Calu3 (cell line): Measurements from ENCODE around the gene IGF1R. TPM values are rescaled to one million over a fixed set of nuclear protein-coding genes. Genes with fewer than 3 reads are reported as not detected.

Experiments used
- BruUV-seq: library from RNA; stranded (reverse); fragments of 400-500 nt; replicated peaks from 2 replicates; lab custom pipeline; 2021; lab: Mats Ljungman, UMichigan
- CTCF ChIA-PET: fragments of 300-600 bp; sonication (Branson Sonifier 250); formaldehyde crosslinking; loops from one replicate; lab custom pipeline; 2022; ENCODE audit warnings: antibody characterized with exemption; lab: Charles Lee
- DNase-seq: peaks from one replicate; pipeline ENCODE4 v3.0.0; 2022
- H3K27ac Mint-ChIP-seq: one replicate; pipeline ENCODE4 v1.8.0; 2022; ENCODE audit warnings: mixed read lengths; ENCODE audit not compliant: unreplicated experiment
- H3K27me3 Mint-ChIP-seq: one replicate; pipeline ENCODE4 v1.8.0; 2022; ENCODE audit warnings: mixed read lengths; ENCODE audit not compliant: unreplicated experiment
- H3K36me3 Mint-ChIP-seq: one replicate; pipeline ENCODE4 v1.8.0; 2022; ENCODE audit warnings: mild to moderate bottlenecking, moderate library complexity, mixed read lengths; ENCODE audit not compliant: insufficient read depth, unreplicated experiment
- H3K4me1 Mint-ChIP-seq: one replicate; pipeline ENCODE4 v1.8.0; 2022; ENCODE audit warnings: mild to moderate bottlenecking, low read depth, mixed read lengths; ENCODE audit not compliant: unreplicated experiment
- H3K4me3 Mint-ChIP-seq: one replicate; pipeline ENCODE4 v1.8.0; 2022; ENCODE audit warnings: mild to moderate bottlenecking, low read depth, moderate library complexity, mixed read lengths; ENCODE audit not compliant: unreplicated experiment
- H3K9me3 Mint-ChIP-seq: one replicate; pipeline ENCODE4 v1.8.0; 2022; ENCODE audit warnings: low read depth, mixed read lengths; ENCODE audit not compliant: unreplicated experiment
- intact Hi-C: fragments of 100-400 bp; cut with micrococcal nuclease; formaldehyde crosslinking; loops from one replicate; pipeline ENCODE4 v1.10.0; 2022; ENCODE audit not compliant: unreplicated experiment
- total RNA-seq: library from RNA; stranded (reverse); gene quantifications from 2 replicates; pipeline ENCODE4 v1.2.3, GENCODE V29; 2022
- TF ChIP-seq, protein P1 (sequence below): fragments of 200-600 bp; IDR thresholded peaks from one replicate; pipeline ENCODE4 v1.8.0; 2022; ENCODE audit warnings: antibody characterized with exemption; ENCODE audit not compliant: unreplicated experiment

Gene IGF1R
- total RNA-seq, 1 experiment from 2014 or later = 73.9 TPM

DNA sequence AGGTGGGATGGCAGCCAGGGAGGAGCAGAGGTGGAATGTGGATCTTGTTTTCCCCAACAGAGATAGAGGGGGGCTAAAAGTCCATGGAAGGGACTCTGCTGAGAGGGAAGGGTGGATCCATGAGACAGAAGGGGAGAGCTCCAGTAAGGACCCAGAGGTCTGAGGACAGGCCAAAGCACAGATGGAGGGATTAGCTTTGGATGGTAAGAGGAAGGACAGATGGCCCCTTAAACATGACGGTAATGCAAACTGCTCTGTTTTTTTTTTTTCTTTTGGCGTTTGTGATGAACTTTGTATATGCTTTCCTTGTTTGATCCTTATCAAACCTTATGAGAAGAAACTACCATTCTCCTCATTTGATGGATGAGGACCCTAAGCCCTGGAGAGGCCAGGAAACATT lies 96.2 kb downstream of the IGF1R start:
- DNase-seq = no peak
- peak overlapping the region; percentile 88 for H3K27ac Mint-ChIP-seq
- H3K36me3 Mint-ChIP-seq = peaks cover 5% of the 10 kb centered on the region
- no TSS peak for BruUV-seq
- peaks cover 76% of the 10 kb centered on the region for H3K4me1 Mint-ChIP-seq
- no peaks in the 10 kb centered on the region for H3K9me3 Mint-ChIP-seq
- intact Hi-C loops = loop anchor here (5.0 kb wide), 1 partner anchor 72 kb away; no protein-coding TSS in a partner anchor
- H3K4me3 Mint-ChIP-seq = no peak overlapping the region
- no peaks in the 10 kb centered on the region for H3K27me3 Mint-ChIP-seq
- TF ChIP-seq, protein P1, sequence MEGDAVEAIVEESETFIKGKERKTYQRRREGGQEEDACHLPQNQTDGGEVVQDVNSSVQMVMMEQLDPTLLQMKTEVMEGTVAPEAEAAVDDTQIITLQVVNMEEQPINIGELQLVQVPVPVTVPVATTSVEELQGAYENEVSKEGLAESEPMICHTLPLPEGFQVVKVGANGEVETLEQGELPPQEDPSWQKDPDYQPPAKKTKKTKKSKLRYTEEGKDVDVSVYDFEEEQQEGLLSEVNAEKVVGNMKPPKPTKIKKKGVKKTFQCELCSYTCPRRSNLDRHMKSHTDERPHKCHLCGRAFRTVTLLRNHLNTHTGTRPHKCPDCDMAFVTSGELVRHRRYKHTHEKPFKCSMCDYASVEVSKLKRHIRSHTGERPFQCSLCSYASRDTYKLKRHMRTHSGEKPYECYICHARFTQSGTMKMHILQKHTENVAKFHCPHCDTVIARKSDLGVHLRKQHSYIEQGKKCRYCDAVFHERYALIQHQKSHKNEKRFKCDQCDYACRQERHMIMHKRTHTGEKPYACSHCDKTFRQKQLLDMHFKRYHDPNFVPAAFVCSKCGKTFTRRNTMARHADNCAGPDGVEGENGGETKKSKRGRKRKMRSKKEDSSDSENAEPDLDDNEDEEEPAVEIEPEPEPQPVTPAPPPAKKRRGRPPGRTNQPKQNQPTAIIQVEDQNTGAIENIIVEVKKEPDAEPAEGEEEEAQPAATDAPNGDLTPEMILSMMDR = no peak
- CTCF ChIA-PET = interaction anchor here (1.3 kb wide), 1 partner anchor 19 kb away, joined by 3 read pairs; no protein-coding TSS in a partner anchor

DNA sequence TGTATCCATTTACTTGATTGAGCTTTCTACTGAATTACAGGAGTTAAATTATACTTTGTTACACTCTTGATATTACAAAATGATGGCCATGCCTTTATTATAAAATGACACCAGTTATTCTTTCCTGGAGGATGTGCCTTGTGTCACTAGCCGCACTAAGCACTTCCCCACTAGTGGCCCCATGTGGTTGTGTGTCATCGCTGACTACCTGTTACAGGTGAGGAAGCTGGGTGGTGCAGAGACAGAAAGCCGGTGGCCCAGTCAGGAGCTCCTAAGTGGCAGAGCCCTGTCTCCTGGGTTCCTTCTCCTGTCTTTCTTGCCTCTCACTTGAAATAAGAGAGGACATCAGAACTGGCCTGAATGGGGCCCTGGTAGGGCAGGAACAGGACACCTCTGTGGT lies 96.8 kb downstream of the IGF1R start:
- Mint-ChIP-seq H3K4me3 (no peak overlapping the region), H3K27ac (peak overlapping the region; percentile 71), H3K36me3 (peaks cover 5% of the 10 kb centered on the region), H3K27me3 (no peaks in the 10 kb centered on the region), H3K9me3 (no peaks in the 10 kb centered on the region), H3K4me1 (peaks cover 76% of the 10 kb centered on the region)
- intact Hi-C loops = no loop called here
- DNase-seq = peak; percentile 24
- no TSS peak for BruUV-seq
- TF ChIP-seq, protein P1 = no peak
- CTCF ChIA-PET = interaction anchor here (0.5 to 1.3 kb wide), 2 partner anchors 18 to 26 kb away, joined by 3 read pairs; no protein-coding TSS in a partner anchor

DNA sequence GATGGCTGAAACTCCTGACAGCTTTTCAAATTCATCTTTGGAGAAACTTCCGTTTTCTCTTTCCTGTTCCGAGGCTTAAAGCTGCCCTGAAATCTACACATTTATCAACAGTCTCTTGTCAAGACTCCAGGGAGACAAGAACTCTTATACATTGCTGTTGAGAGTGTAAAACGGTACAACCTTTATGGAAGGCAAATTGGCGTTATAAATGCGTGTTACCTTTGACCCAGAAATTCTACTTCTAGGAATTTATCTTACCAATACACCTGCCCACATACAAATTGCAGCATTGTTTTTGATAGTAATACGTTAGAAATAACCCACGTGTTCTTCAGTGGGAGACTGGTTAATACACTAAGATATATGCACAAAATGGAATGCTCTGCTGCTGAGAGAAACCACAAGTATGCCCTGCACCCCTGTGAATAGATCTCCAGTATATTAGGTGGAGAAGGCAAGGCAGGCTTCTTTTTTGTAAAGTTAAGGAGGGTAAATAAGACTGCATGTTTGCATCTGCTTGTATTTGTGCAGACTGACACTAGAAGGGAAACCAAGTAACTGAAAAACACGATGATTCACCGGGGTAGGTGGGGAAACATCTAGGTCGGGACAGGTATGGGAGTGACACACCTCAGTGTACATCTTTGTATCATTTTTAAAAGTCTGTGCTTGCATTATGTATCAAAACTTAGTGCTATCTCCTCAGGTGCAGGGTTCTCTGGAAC lies 97.5 kb downstream of the IGF1R start:
- TF ChIP-seq, protein P1 = no peak
- Mint-ChIP-seq H3K4me3 (peak overlapping the region; percentile 55), H3K27ac (peak overlapping the region; percentile 71), H3K27me3 (no peaks in the 10 kb centered on the region), H3K36me3 (peaks cover 5% of the 10 kb centered on the region), H3K9me3 (no peaks in the 10 kb centered on the region), H3K4me1 (peaks cover 71% of the 10 kb centered on the region)
- no TSS peak for BruUV-seq
- DNase-seq = no peak
- intact Hi-C loops = no loop called here
- CTCF ChIA-PET = interaction anchor here (0.5 to 1.3 kb wide), 2 partner anchors 18 to 27 kb away, joined by 3 read pairs; no protein-coding TSS in a partner anchor

DNA sequence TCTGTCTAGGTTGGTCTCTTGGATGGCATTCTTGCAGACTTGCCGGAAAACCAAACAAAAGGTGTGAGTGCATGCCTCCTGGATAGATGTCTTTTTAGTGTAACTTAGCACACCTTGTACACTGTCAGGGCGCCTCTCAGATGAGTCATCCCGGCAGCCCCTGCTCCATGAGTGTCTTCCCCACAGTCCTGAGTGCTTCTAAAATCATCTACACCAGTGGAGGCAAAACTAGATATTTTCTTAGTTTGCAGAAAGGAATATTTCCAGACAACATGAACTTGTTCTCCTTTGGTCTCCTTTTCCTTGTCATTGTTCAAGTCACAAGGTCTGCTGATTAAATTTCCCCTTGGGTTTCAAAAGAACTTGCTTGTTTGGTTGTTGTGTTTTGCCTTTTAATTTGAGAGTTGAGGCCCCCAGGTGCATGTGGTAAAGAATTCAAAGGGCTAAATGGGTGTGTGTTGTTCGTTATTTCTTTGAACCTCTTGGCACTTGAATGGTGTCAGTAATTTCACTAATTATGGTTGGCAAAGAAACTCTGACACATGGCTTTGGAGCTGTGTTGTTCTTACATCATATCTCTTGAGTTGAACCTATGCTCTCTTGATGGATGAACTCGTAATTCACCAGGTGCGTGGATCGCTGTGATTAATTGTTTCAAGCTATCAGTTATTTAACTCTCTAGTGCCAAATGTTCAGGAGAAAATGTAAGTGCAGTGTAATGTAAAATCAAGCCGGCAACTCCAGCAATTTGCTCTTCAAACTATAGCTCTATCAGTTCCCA lies 98.2 kb downstream of the IGF1R start:
- Mint-ChIP-seq H3K27ac (peak overlapping the region; percentile 71), H3K4me1 (peaks cover 67% of the 10 kb centered on the region), H3K9me3 (no peaks in the 10 kb centered on the region), H3K27me3 (no peaks in the 10 kb centered on the region), H3K36me3 (peaks cover 5% of the 10 kb centered on the region), H3K4me3 (peak overlapping the region; percentile 55)
- TF ChIP-seq, protein P1 = no peak
- intact Hi-C loops = no loop called here
- no TSS peak for BruUV-seq
- CTCF ChIA-PET = interaction anchor here (1.4 kb wide), 1 partner anchor 22 kb away, joined by 4 read pairs; no protein-coding TSS in a partner anchor
- no peak for DNase-seq
